Activated T-cell treated with anti-CD3 and anti-CD28 coated beads, Interleukin-2, amount 50 U/mL, for 48 hours (primary cell): ENCODE data around the gene RFPL4A.

Experiments used
- DNase-seq, 2 experiments: peaks; one replicate each; pipeline ENCODE4 v3.0.0-alpha.2; 2020

The RFPL4A gene

DNA sequence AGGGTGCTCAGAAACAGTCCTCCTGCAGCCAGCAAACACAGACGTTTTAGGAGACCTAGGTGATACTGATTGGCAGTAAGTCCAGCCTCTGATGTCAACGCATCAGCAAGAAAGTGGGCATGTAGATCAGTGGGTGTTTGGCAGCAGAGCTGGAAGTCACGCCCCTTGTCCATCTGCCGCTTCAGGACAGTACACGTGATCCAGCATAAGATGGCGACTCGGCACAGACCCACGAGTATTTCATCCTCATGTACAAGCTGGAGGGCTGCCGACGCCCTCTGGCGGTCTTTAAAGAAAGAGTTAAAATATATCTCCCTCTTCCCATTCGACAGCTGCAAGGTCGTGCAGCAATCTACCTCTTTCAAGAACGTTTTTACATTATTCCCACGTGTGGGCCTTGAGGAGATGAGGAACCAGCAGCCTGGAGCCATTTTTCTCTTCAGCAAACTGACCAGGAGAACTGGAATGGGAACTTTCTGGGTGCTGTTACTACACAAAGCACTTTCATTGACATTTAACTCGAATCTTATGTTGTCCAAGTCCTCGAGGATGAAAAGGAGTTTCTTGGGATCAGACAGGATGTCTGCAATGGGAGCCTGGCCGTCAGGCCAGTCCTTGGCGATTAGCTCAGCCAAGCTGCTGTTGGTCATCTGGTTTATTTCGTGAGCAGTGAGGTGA lies 50.6 kb downstream of the RFPL4A start:
- peak; percentile 34 to 50 for DNase-seq

DNA sequence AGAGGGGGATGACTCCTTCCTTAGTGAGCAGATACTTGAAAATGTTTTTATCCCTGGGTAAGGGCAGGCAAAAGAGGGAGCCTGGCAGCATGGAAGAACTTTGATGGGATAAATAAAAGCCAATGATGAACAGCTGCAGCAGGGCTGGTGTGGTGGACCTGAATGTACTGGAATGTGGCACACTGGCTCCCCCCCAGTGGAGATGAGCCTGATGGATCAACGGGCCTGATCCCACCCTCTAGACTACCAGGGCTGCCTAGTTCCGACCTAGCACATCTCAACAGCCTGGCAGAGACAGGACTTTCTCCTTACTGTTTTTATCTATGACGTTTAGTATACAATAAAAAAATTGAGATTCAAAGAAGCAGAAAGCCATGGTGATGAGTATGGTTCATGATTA lies 52.4 kb downstream of the RFPL4A start:
- DNase-seq, result no peak

DNA sequence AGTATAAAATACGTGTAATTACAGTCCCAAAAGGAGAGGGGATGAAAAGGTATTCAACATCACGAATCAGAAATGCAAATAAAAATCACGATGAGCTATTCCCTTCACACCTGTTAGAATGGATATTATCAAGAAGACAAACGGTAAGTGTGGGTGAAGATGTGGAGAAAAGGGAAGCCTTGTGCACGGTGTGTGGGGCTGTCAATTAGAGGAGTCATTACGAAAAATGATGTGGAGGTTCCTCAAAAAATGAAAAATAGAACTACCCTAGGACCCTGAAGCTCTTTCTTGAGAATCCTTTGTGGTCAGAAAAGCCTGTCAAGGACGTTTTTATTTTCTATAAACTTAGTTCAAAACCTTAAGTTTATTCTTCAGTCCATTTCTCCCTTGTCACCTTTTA lies 53.6 kb downstream of the RFPL4A start:
- no peak for DNase-seq
